HCT116 (cell line): Measurements from ENCODE around the gene VMAC. TPM values are rescaled to one million over a fixed set of nuclear protein-coding genes. Genes with fewer than 3 reads are reported as not detected.

Experiments used
- ATAC-seq: fragments of 200-7000 bp; cut with Tn5 transposase; 2 replicates; pipeline ENCODE4 v1.9.1; 2020; ENCODE audit warnings: mild to moderate bottlenecking, moderate library complexity
- BruUV-seq: library from RNA; stranded (reverse); fragments of 400-500 nt; replicated peaks from 2 replicates; lab custom pipeline; 2021; lab: Mats Ljungman, UMichigan
- CTCF ChIA-PET: fragments of 300-600 bp; sonication (Branson Sonifier 250); formaldehyde crosslinking; loops from one replicate; lab custom pipeline; 2021; ENCODE audit warnings: antibody characterized with exemption; lab: Charles Lee
- POLR2A ChIA-PET: fragments of 300-600, 350-600 bp; sonication (Branson Sonifier 250); formaldehyde crosslinking; loops from one replicate; lab custom pipeline; 2021; ENCODE audit warnings: antibody characterized with exemption; lab: Charles Lee
- RAD21 ChIA-PET, 2 experiments: fragments of 300-600 bp; sonication (Branson Sonifier 250); formaldehyde crosslinking; loops; one replicate each; lab custom pipeline; 2023; ENCODE audit warnings: low total read pairs in 2 of 2; ENCODE audit not compliant: uncharacterized antibody in 2 of 2, unreplicated experiment in 2 of 2, low non-redundant PET in 1 of 2; lab: Charles Lee
- DNase-seq: peaks from one replicate; pipeline ENCODE4 v3.0.0-alpha.2; 2010; ENCODE audit warnings: low read depth, low spot score
- H2AFZ ChIP-seq: fragments of 200-600 bp; shearing (Covaris generic), sonication (generic); 2 replicates; pipeline ENCODE4 v1.6.1; 2017; ENCODE audit warnings: low read depth, mixed run types, mixed read lengths, antibody characterized with exemption, low read length; ENCODE audit not compliant: poor library complexity, severe bottlenecking
- H3K27ac ChIP-seq: 2 replicates; pipeline ENCODE4 v1.5.1; 2012; ENCODE audit warnings: low read depth, low read length
- H3K27me3 ChIP-seq: fragments of 200-600 bp; sonication (generic); 2 replicates; pipeline ENCODE4 v1.6.1; 2016; ENCODE audit warnings: mixed run types, low read length, mixed read lengths; ENCODE audit not compliant: insufficient read depth
- H3K36me3 ChIP-seq, 2 experiments: fragments of 200-500 bp in 1 of 2; fragments of 200-600 bp in 1 of 2; sonication (Bioruptor generic) in 1 of 2; sonication (generic) in 1 of 2; 2 replicates each; pipeline versions ENCODE4 v1.5.1 to v1.6.1; 2014 to 2016; ENCODE audit warnings: low read length in 2 of 2, inconsistent platforms in 1 of 2, mixed read lengths in 1 of 2, mixed run types in 1 of 2; ENCODE audit not compliant: insufficient read depth in 2 of 2, control insufficient read depth in 1 of 2
- H3K4me1 ChIP-seq, 2 experiments: fragments of 200-600 bp in 1 of 2; sonication (generic) in 1 of 2; 2 replicates each; pipeline versions ENCODE4 v1.5.1 to v1.6.1; 2012 to 2017; ENCODE audit warnings: low read length in 2 of 2, inconsistent platforms in 1 of 2, mild to moderate bottlenecking in 1 of 2, mixed read lengths in 1 of 2, mixed run types in 1 of 2, moderate library complexity in 1 of 2; ENCODE audit not compliant: insufficient read depth in 2 of 2, control insufficient read depth in 1 of 2
- H3K4me2 ChIP-seq: fragments of 200-600 bp; sonication (generic); 2 replicates; pipeline ENCODE4 v1.6.1; 2017; ENCODE audit warnings: mixed run types, low read length, mixed read lengths
- H3K4me3 ChIP-seq, 2 experiments: fragments of 200-600 bp in 1 of 2; sonication (generic) in 1 of 2; replicated peaks in 1 of 2; 2 replicates each; pipeline ENCODE4 v1.5.1; 2011 to 2016; ENCODE audit warnings: low read length in 2 of 2, control low read depth in 1 of 2, low read depth in 1 of 2, mild to moderate bottlenecking in 1 of 2, mixed read lengths in 1 of 2, mixed run types in 1 of 2
- H3K79me2 ChIP-seq: fragments of 200-600 bp; sonication (generic); 2 replicates; pipeline ENCODE4 v1.6.1; 2017; ENCODE audit warnings: mild to moderate bottlenecking, mixed run types, low read length, moderate library complexity, mixed read lengths; ENCODE audit not compliant: insufficient read depth
- H3K9ac ChIP-seq: fragments of 200-600 bp; sonication (generic); 2 replicates; pipeline ENCODE4 v1.6.1; 2016; ENCODE audit warnings: low read length, mixed read lengths
- H3K9me2 ChIP-seq: fragments of 200-600 bp; sonication (generic), shearing (Covaris generic); 2 replicates; pipeline ENCODE4 v1.6.1; 2017; ENCODE audit warnings: mixed run types, mild to moderate bottlenecking, moderate library complexity; ENCODE audit not compliant: insufficient read depth
- H3K9me3 ChIP-seq, 2 experiments: fragments of 200-500 bp in 1 of 2; fragments of 200-600 bp in 1 of 2; sonication (Bioruptor generic) in 1 of 2; sonication (generic) in 1 of 2; 2 replicates each; pipeline ENCODE4 v1.6.1; 2014 to 2017; ENCODE audit warnings: low read length in 2 of 2, mixed read lengths in 2 of 2, inconsistent platforms in 1 of 2, low read depth in 1 of 2, mild to moderate bottlenecking in 1 of 2, mixed run types in 1 of 2, moderate library complexity in 1 of 2; ENCODE audit not compliant: control insufficient read depth in 1 of 2, insufficient read depth in 1 of 2
- H4K20me1 ChIP-seq: fragments of 200-600 bp; sonication (generic), shearing (Covaris generic); 2 replicates; pipeline ENCODE4 v1.6.1; 2017; ENCODE audit warnings: mixed run types, mild to moderate bottlenecking, moderate library complexity; ENCODE audit not compliant: insufficient read depth
- CBX3 ChIP-seq: IDR thresholded peaks from 2 replicates; pipeline ENCODE4 v1.6.1; 2012; ENCODE audit warnings: low read depth
- CEBPB ChIP-seq: IDR thresholded peaks from 2 replicates; pipeline ENCODE4 v1.6.1; 2012; ENCODE audit warnings: low read depth
- CTCF ChIP-seq, 3 experiments: fragments of 200-600 bp in 1 of 3; sonication (generic) in 1 of 3; IDR thresholded peaks in 2 of 3; conservative IDR thresholded peaks in 1 of 3; 2 replicates each; pipeline ENCODE4 v1.5.1; 2012 to 2017; ENCODE audit warnings: low read depth in 2 of 3, low read length in 2 of 3, antibody characterized with exemption in 1 of 3, borderline replicate concordance in 1 of 3, control low read depth in 1 of 3, mild to moderate bottlenecking in 1 of 3, mixed read lengths in 1 of 3, mixed run types in 1 of 3, moderate library complexity in 1 of 3; ENCODE audit not compliant: insufficient read depth in 1 of 3
- EGR1 ChIP-seq: IDR thresholded peaks from 2 replicates; pipeline ENCODE4 v1.6.1; 2012; ENCODE audit warnings: low read depth
- ELF1 ChIP-seq: IDR thresholded peaks from 2 replicates; pipeline ENCODE4 v1.6.1; 2012; ENCODE audit warnings: low read depth, borderline replicate concordance
- EZH2 ChIP-seq: fragments of 200-600 bp; sonication (generic); IDR thresholded peaks from 2 replicates; pipeline ENCODE4 v1.6.1; 2017; ENCODE audit warnings: antibody characterized with exemption, mixed run types
- EZH2phosphoT487 ChIP-seq: fragments of 200-600 bp; IDR thresholded peaks from 2 replicates; pipeline ENCODE4 v1.6.1; 2018; ENCODE audit warnings: antibody characterized with exemption, borderline replicate concordance
- FOSL1 ChIP-seq: IDR thresholded peaks from 2 replicates; pipeline ENCODE4 v1.6.1; 2012; ENCODE audit warnings: low read depth
- JUND ChIP-seq: IDR thresholded peaks from 2 replicates; pipeline ENCODE4 v1.6.1; 2012
- MAX ChIP-seq: IDR thresholded peaks from 2 replicates; pipeline ENCODE4 v1.6.1; 2012
- POLR2A ChIP-seq: IDR thresholded peaks from 2 replicates; pipeline ENCODE4 v1.7.0; 2011; ENCODE audit warnings: borderline replicate concordance; ENCODE audit not compliant: insufficient read depth, insufficient read length; ENCODE audit errors: extremely low read depth
- RAD21 ChIP-seq: IDR thresholded peaks from 2 replicates; pipeline ENCODE4 v1.6.1; 2012; ENCODE audit warnings: low read depth, mild to moderate bottlenecking
- SIN3A ChIP-seq: IDR thresholded peaks from 2 replicates; pipeline ENCODE4 v1.6.1; 2012; ENCODE audit warnings: low read depth
- TCF7L2 ChIP-seq: IDR thresholded peaks from 2 replicates; pipeline ENCODE4 v1.7.0; 2011; ENCODE audit warnings: borderline replicate concordance, inconsistent platforms; ENCODE audit not compliant: insufficient read depth, insufficient read length; ENCODE audit errors: extremely low read depth
- YY1 ChIP-seq: IDR thresholded peaks from 2 replicates; pipeline ENCODE4 v1.6.1; 2011; ENCODE audit warnings: low read length, low read depth, moderate library complexity, mild to moderate bottlenecking; ENCODE audit not compliant: insufficient replicate concordance; ENCODE audit errors: extremely low read depth
- ZBTB33 ChIP-seq: IDR thresholded peaks from 2 replicates; pipeline ENCODE4 v1.6.1; 2011; ENCODE audit warnings: mild to moderate bottlenecking, low read length, moderate library complexity; ENCODE audit not compliant: insufficient replicate concordance; ENCODE audit errors: extremely low read depth
- ZNF274 ChIP-seq: fragments of 200-500 bp; sonication (Bioruptor generic); IDR thresholded peaks from 2 replicates; pipeline ENCODE4 v1.6.1; 2014; ENCODE audit warnings: mild to moderate bottlenecking, low read depth, low read length, inconsistent platforms
- intact Hi-C: fragments of 100-400 bp; cut with micrococcal nuclease; formaldehyde crosslinking; loops from 2 replicates; pipeline ENCODE4 v1.10.0; 2022
- total RNA-seq: library from RNA; stranded (reverse); gene quantifications from one replicate; pipeline ENCODE4 v1.2.1, GENCODE V29; 2021; ENCODE audit not compliant: unreplicated experiment

VMAC gene
- total RNA-seq, 1 experiment from 2014 or later: 2.1 TPM

- Histone ChIP-seq H3K36me3 (peaks cover 24 to 40% of the 10 kb centered on the region in 2 experiments; a peak in 3 of 4 replicates), H4K20me1 (no peaks in the 10 kb centered on the region), H2AFZ (no peak overlapping the region), H3K27me3 (no peaks in the 10 kb centered on the region), H3K9me3 (no peaks in the 10 kb centered on the region), H3K9ac (no peak overlapping the region), H3K4me3 (no peak overlapping the region), H3K4me2 (no peak overlapping the region), H3K79me2 (no peaks in the 10 kb centered on the region), H3K9me2 (no peaks in the 10 kb centered on the region), H3K27ac (no peak overlapping the region), H3K4me1 (no peaks in the 10 kb centered on the region)
- no peak for ATAC-seq
- intact Hi-C loops: no loop called here
- no TSS peak for BruUV-seq
- POLR2A ChIA-PET: no interaction called here
- RAD21 ChIA-PET: no interaction called here
- TF ChIP-seq EZH2 (no peak), ELF1 (no peak)
- DNase-seq: no peak
- CTCF ChIA-PET: no interaction called here
Measured at GRCh38 chr19:5922161-5922545, 17.5 kb downstream of the VMAC start.

- Histone ChIP-seq H4K20me1 (no peaks in the 10 kb centered on the region), H3K27ac (no peak overlapping the region), H3K79me2 (no peaks in the 10 kb centered on the region), H3K36me3 (peaks cover 33 to 44% of the 10 kb centered on the region in 2 experiments; a peak in 3 of 4 replicates), H3K27me3 (no peaks in the 10 kb centered on the region), H3K4me3 (no peak overlapping the region), H3K4me1 (no peaks in the 10 kb centered on the region), H2AFZ (no peak overlapping the region), H3K9me2 (no peaks in the 10 kb centered on the region), H3K4me2 (no peak overlapping the region), H3K9ac (no peak overlapping the region), H3K9me3 (no peaks in the 10 kb centered on the region)
- no TSS peak for BruUV-seq
- no peak for ATAC-seq
- ChIA-PET CTCF (no interaction called here), RAD21 (no interaction called here), POLR2A (no interaction called here)
- intact Hi-C loops: no loop called here
- DNase-seq: no peak
- TF ChIP-seq CBX3 (no peak), ELF1 (no peak), MAX (no peak), ZNF274 (no peak), FOSL1 (no peak), JUND (no peak), TCF7L2 (no peak), POLR2A (no peak), CTCF (IDR thresholded peaks at IDR 0.05 in 2 of 3, conservative IDR thresholded peaks at IDR 0.05 in 1 of 3; ENCODE audit: borderline replicate concordance in 1 of 3, insufficient read depth in 1 of 3, low read depth in 2 of 3, low read length in 2 of 3) (no peak), ZBTB33 (no peak), EZH2phosphoT487 (no peak), EGR1 (no peak), YY1 (no peak), CEBPB (no peak), RAD21 (no peak), SIN3A (no peak)
Measured at GRCh38 chr19:5923356-5923755, 18.7 kb downstream of the VMAC start.
